Muscle of back (tissue), 13 donors: ENCODE measurements around the gene ZKSCAN2. TPM values are rescaled to one million over a fixed set of nuclear protein-coding genes. Genes with fewer than 3 reads are reported as not detected.
A peak's percentile ranks its signal among the peaks of the same experiment; 100 is the strongest.

Source experiments
- DNase-seq, 3 donors: peaks; one replicate each; pipeline versions ENCODE4 v3.0.0 to v3.0.0-alpha.2; 2013
- long read RNA-seq, 9 donors: transcript quantifications; one replicate each; lab custom pipeline, GENCODE V29; 2026
- polyA plus RNA-seq, 10 donors: library from polyadenylated mRNA; unstranded; fragments of 120-200 nt; gene quantifications; one replicate each; pipeline ENCODE4 v1.2.1, GENCODE V29; 2013; ENCODE audit not compliant: insufficient read length in 10 of 10

The ZKSCAN2 gene
- polyA plus RNA-seq = 1 to 10 TPM; 4.9 to 7.4 (median 5.6) TPM
- long read RNA-seq, donor 1 = 0 reads
- long read RNA-seq, donor 2, full-length matches to known transcripts = 2 of 2 reads
- long read RNA-seq, donor 2, partial matches to known transcripts = 0 of 2 reads
- long read RNA-seq, donor 2, other reads (novel, unspliced or antisense) = 0 of 2 reads
- long read RNA-seq, donor 3 = 0 reads
- long read RNA-seq, donor 4, partial matches to known transcripts = 0 of 1 reads
- long read RNA-seq, donor 4, other reads (novel, unspliced or antisense) = 0 of 1 reads
- long read RNA-seq, donor 5 = 0 reads
- long read RNA-seq, donor 6, full-length matches to known transcripts = 1 of 1 reads
- long read RNA-seq, donor 6, partial matches to known transcripts = 0 of 1 reads
- long read RNA-seq, donor 6, other reads (novel, unspliced or antisense) = 0 of 1 reads
- long read RNA-seq, donor 7, partial matches to known transcripts = 0 of 1 reads
- long read RNA-seq, donor 7, other reads (novel, unspliced or antisense) = 0 of 1 reads
- long read RNA-seq, donor 8, partial matches to known transcripts = 0 of 1 reads
- long read RNA-seq, donor 8, other reads (novel, unspliced or antisense) = 0 of 1 reads
- long read RNA-seq, donor 9 = 0 reads

- peak; percentile 88 to 96 (median 90) for DNase-seq
These were observed at the start of gene ZKSCAN2 for GRCh38 chr16:25257470-25257955. TSS of gene ZKSCAN2 (minus strand) at chr16:25257845. CDS start at chr16:25257127, 718 bp downstream.

DNA sequence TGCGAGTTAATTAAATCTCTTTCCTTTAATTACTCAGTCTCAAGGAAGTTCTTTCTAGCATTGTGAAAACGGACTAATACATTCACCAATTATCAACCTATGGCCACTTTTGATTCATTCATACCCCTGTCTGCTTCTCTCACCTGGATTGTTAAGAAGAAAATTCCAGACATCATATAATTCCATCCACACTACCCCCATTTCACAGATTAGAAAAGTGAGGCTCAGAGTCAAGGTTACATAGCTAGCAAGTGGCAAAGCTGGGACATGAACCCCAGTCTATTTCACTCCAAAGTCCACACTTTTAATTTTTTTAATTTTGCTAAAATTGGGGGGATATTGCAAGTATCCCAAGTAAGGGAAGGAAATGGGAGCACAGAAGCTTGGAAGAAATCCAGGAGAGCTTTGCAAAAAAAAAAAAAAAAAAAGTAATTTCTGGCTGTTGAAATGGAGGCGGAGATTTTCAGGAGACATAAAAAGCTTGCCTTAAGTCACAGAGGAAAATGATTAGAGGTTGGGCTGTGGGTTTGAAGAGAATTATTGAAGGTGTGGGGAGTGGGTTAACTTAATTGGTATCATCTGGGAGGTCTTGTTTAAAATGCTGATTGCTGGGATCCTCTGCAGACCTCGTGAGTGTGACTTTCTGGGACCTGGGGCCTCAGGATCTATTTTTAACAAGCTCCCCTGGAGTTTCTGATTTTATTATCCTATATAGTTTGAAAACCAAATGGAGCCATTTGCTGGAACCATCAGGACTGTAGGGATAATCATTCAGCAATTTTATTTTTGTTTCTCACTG lies 42.3 kb upstream of the ZKSCAN2 start:
- no peak for DNase-seq

DNA sequence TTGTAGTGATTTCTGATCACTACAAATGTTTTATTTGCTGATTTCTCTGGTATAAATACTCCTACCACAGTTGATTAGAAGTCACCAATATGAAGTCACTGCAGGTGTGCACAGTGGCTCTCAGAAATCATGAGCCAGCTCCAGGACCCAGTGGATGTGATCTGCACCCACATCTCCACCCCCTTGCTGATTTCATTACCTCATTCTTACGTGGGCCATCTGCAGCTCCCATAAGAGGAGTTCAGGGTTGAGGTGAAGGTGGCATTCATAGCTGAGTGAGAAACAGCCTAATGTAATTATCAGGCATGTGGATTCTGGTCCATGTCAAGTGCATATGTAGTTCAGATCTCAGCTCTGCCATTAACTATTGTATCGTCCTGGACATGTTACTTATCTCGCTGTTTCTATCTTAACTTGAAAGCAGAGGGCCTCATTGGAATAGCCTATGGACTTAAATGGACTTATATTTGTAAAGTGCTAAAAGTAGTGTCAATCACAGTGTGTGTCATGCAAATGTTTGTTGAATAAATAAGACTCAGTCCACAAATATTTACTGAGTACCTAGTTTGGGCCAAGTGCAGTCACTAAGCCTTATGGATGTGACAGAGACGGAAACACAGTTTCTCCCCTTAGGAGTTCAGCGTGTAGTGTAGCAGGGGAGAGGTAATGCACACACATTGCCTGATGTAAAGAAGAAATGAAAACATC lies 40.7 kb upstream of the ZKSCAN2 start:
- DNase-seq = no peak

DNA sequence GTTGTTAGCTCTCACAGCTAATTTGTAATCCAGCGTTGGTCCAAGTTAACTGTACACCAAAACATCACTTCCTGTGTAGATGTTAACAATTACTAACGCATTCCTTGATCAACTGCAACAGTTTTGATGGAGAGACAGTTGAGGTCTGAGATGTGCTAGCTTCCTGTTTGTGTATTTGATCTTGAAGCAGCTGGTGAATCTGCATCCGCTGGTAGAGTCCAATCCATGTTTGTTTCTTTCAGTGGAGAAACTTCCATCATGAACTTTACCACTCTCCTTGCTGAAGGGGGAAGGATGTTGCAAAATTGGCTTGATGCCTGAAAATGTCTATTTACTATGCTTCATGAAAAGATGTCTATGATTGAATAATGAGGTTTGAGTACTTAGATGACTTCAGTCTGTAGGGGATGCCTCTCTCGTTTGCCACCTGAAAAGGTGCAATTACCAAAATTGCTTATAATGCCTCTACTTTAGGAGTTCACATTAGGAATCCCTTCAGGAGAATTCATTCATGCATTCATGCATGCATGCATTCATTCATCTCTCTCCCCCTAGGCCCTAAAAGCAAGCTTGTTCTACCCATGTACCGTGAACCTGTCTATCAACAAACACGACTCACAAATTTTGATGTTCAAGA lies 39.6 kb upstream of the ZKSCAN2 start:
- no peak for DNase-seq

DNA sequence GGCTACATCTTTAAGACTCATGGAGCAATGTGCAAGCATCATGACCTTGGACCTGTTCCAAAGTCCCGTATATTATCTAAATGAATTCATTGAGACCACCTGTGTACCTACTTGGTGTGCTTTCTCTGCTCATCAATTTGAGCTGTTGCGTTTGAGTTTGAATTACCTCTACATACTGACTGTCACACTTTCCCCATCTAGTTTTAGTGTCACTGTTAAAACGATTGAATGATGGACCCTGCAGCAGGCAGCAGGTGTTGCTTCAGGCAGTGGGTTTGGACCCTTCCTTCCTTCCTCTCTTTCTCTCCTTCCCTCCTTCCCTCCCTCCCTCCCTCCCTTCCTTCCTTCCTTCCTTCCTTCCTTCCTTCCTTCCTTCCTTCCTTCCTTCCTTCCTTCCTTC lies 33.9 kb upstream of the ZKSCAN2 start:
- no peak for DNase-seq

DNA sequence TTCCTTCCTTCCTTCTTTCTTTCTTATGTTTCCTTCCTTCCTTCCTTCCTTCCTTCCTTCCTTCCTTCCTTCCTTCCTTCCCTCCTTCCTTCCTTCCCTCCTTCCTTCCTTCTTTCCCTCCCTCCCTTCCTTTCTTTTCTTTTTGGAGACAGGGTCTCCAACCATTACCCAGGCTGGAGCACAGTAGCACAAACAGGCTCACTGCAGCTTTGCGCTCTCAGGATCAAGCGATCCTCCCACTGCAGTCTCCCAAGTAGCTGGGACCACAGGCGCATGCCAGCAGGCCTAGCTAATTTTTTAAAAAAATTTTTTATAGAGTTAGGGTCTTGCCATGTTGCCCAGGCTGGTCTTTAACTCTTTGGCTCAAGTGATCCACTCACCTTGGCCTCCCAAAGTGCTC lies 31.8 kb upstream of the ZKSCAN2 start:
- no peak for DNase-seq

DNA sequence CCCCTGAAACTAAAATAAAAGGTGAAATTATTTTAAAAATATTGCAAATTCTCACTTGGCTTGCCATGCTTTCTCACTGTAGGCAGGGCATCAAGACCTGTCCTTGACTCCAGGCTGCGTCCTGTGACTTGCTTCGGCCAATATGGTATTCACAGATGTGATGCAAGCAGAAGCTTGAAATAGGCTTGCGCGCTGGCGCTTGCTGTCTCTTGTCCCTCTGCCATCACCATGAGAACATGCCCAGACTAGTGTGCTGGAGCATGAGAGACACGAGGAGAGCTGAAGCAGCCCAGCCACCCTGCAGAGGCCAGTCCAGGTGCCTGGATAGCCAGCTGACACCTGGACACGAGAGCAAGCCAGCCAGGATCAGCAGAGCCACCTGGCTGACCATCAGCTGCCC lies 21.8 kb upstream of the ZKSCAN2 start:
- no peak for DNase-seq

DNA sequence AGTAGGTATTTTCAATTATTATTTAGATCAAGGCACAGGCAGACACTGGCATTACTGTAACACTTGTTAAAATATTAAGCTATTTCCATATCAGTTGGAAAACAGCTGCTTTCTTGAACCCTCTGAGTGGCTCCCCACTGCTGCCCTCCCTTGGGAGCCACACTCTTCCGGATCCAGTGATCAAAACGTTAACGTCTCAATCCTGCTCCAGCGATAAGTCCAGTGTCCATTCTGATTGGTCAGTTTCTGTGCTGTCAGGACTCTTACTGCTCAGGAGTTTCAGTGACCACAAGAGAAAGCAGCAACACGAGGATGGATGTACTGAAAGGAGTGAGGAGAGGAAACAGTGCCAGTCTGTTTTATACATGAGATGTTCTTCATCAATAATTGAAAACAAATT lies 13.8 kb upstream of the ZKSCAN2 start:
- DNase-seq = no peak

GRCh38 chr16:25270577-25270976 lies 12.9 kb upstream of the ZKSCAN2 start:
- DNase-seq = peak in 1 of 3 donors; percentile 9

DNA sequence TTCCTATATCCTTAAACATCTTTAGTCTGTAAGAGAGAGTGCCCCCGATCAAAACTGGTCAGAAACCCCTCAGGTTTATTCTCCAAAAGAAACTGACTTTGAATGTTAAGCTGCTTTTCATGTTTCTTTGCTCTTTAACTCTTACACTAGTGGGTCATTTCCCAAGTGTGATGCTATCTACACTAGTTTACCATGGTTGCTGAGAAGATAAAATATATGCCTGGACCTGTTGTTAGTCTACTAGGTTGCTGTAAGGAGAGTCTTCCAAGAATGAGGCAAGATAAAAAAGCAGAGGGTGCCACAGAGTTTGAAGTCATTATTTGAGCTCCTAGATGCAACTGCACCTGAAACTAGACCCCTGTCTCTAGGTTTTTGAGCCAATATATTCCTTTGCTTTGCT lies 12.2 kb upstream of the ZKSCAN2 start:
- no peak for DNase-seq

- no peak for DNase-seq
These were observed 8.3 kb upstream of the ZKSCAN2 start for GRCh38 chr16:25265968-25266367.

DNA sequence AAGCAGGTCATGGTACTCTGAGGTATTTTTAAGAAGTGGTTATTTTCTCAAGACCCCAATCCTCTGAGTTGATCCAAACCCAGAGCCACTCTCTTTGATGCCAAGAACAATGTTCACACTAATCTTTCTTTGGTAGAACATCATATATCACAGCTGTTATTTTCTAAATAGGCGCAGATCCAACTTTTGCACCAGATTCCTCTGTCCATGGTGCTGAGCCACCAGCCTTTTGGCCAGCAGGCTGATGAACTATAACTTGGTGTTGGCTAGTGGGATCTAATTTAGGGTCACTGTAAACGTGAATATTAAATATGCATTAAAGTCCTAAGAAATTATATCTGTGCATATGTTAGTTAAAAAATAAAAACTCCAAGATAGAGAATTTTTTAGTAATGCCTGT lies 7.0 kb upstream of the ZKSCAN2 start:
- DNase-seq = peak in 2 of 3 donors; percentile 26 to 44

- DNase-seq = no peak
These were observed 2.8 kb upstream of the ZKSCAN2 start for GRCh38 chr16:25260416-25260815.

GRCh38 chr16:25258861-25259179 lies 1.2 kb upstream of the ZKSCAN2 start:
- DNase-seq = no peak

GRCh38 chr16:25257956-25258860 lies 563 bp upstream of the ZKSCAN2 start:
- DNase-seq = peak; percentile 80 to 95 (median 81)

DNA sequence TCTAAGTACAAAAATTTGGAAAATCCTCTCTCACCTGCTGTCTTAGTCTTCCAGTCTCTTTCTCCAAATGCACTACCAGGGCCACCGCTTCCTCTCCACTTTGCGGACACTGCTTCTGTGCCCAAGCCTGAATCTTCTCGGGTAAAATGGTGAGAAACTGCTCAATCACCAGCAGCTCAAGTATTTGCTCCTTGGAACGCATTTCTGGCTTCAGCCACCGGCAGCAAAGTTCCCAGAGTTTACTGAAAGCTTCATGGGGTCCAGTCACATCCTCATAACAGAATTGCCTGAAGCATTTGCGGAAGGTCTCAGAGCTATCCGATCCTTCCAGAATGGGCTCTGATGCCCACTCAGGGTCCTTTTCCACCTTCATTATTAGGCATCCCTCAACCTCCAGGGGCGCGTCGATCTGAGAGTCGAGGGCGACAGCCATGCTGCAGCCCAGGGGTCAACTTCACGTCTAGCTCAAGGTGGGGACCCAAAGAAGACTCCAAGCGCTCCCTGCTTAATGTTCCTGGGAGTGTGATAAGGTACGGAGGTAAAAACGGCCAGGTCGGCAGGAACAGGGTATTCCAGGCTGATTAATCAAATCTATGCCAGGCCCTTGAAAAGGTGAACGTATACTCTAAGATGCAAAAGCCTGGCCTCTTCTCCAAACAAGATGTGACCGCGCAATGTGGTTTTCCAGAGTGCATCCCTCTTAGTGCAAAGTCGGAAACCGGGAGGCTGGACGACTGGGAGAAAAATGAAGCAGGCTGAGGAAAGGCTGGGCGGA lies 763 bp downstream of the ZKSCAN2 start:
- peak in 2 of 3 donors; percentile 10 to 49 for DNase-seq

- DNase-seq = no peak
These were observed 4.3 kb downstream of the ZKSCAN2 start for GRCh38 chr16:25253322-25253721.

DNA sequence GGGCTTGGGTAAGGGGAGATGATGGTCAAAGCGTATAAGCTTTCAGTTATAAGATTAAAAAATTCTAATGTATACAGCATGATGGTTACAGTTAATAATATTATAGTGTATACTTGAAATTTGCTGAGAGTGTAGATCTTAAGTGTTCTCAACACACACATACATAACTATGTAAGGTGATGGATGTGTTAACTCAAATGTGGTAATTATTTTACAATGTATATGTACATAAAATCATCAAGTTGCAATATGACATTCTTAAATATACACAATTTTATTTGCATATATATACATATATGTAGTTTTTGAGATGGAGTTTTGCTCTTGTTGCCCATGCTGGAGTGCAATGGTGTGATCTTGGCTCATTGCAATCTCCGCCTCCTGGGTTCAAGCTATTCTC lies 7.2 kb downstream of the ZKSCAN2 start:
- no peak for DNase-seq

DNA sequence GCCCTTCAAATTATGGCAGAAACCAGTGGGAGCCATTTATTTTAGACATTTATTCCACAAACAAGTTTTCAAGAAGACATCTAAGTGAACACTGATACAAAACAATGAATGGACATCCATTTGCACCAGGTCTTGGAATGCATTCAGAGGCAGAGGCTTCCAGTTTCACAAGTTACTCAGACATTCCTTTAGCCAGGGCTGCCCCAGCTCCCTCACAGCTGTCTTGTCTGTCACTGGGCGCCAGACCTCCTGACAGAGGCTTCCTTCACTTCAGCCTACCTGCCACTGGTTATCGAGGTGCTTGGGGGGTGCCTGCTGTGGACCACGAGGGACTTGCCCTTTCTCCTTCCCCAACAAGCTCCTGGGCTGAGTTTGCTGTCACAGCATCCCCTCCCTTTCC lies 21.7 kb downstream of the ZKSCAN2 start:
- peak in 1 of 3 donors; percentile 16 for DNase-seq
